Thyroid gland (tissue), 4 donors: Measurements from ENCODE around the gene PCNT.

Experiments used
- CTCF ChIP-seq, 6 experiments: fragments of 200-600 bp in 3 of 6; fragments of 450-650 bp in 3 of 6; sonication (generic) in 3 of 6; IDR thresholded peaks; one replicate each; pipeline ENCODE4 v1.5.1; 2016 to 2019; ENCODE audit warnings: antibody characterized with exemption in 6 of 6, mild to moderate bottlenecking in 2 of 6, inconsistent platforms in 1 of 6, moderate library complexity in 1 of 6
- POLR2A ChIP-seq, 2 donors: fragments of 450-650 bp; IDR thresholded peaks; one replicate each; pipeline ENCODE4 v1.6.1; 2017; ENCODE audit warnings: antibody characterized with exemption in 2 of 2, mild to moderate bottlenecking in 2 of 2, moderate library complexity in 1 of 2

DNA sequence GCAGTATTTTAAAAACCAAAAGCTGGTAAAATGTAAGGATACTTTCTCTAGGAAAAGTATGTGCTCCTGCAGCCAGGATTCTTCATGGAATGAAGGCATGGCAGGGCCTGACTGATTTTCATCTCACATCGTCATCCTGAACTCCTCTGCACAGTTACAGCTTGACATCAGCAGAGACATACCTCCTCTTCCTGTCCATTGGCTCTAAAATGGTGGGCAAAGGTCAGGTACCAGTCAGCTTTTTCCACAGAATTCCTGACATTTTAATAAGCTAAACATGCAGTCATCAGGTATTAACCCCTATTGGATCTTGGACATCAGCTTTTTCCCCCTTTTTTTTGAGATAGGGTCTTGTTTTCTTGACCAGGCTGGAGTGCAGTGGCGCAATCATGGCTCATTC is 5.8 kb downstream of the PCNT start:
- TF ChIP-seq CTCF (IDR thresholded peaks at IDR 0.05) = no peak
- no peak for TF ChIP-seq POLR2A (IDR thresholded peaks at IDR 0.05)
